Amniotic epithelial cell (primary cell): ENCODE measurements around the gene MEPE.
A peak's percentile ranks its signal among the peaks of the same experiment; 100 is the strongest.

Source experiments
- DNase-seq: peaks from one replicate; pipeline ENCODE4 v3.0.0-alpha.2; 2010; ENCODE audit warnings: low read depth

Gene MEPE

GRCh38 chr4:87832669-87833068, at the start of gene MEPE:
Gene MEPE, plus strand, starts transcription at chr4:87832969. Its CDS starts 1,746 bp downstream, at chr4:87834715.
- no peak for DNase-seq

GRCh38 chr4:87783781-87784180, 49.0 kb upstream of the MEPE start:
- DNase-seq = peak; percentile 32

GRCh38 chr4:87785731-87786509, 46.8 kb upstream of the MEPE start:
- no peak for DNase-seq

GRCh38 chr4:87799301-87800113, 33.3 kb upstream of the MEPE start, which contains the start of gene IBSP:
Gene IBSP, plus strand, starts transcription at chr4:87799554. Its CDS starts 2,808 bp downstream, at chr4:87802362.
- DNase-seq = no peak

GRCh38 chr4:87802858-87803257, 29.9 kb upstream of the MEPE start:
- DNase-seq = no peak

- no peak for DNase-seq
Observed at GRCh38 chr4:87803421-87803820, 29.3 kb upstream of the MEPE start.

- no peak for DNase-seq
Observed at GRCh38 chr4:87804871-87805270, 27.9 kb upstream of the MEPE start.

- peak; percentile 72 for DNase-seq
Observed at GRCh38 chr4:87805971-87806370, 26.8 kb upstream of the MEPE start.

GRCh38 chr4:87806520-87806919, 26.2 kb upstream of the MEPE start:
- DNase-seq = peak; percentile 78

GRCh38 chr4:87807402-87807801, 25.4 kb upstream of the MEPE start:
- DNase-seq = peak; percentile 68

GRCh38 chr4:87811977-87812376, 20.8 kb upstream of the MEPE start:
- DNase-seq = no peak

- DNase-seq = peak; percentile 92
Observed at GRCh38 chr4:87819281-87819919, 13.4 kb upstream of the MEPE start.

- no peak for DNase-seq
Observed at GRCh38 chr4:87823200-87823599, 9.6 kb upstream of the MEPE start.

GRCh38 chr4:87823724-87824123, 9.0 kb upstream of the MEPE start:
- DNase-seq = no peak

GRCh38 chr4:87824352-87824751, 8.4 kb upstream of the MEPE start:
- DNase-seq = no peak

- DNase-seq = no peak
Observed at GRCh38 chr4:87834401-87834800, 1.6 kb downstream of the MEPE start.

- DNase-seq = no peak
Observed at GRCh38 chr4:87835197-87835596, 2.4 kb downstream of the MEPE start.

- no peak for DNase-seq
Observed at GRCh38 chr4:87835743-87836142, 3.0 kb downstream of the MEPE start.

GRCh38 chr4:87838205-87838604, 5.4 kb downstream of the MEPE start:
- no peak for DNase-seq

GRCh38 chr4:87838890-87839591, 6.3 kb downstream of the MEPE start:
- DNase-seq = peak; percentile 37

GRCh38 chr4:87839592-87839946, 6.8 kb downstream of the MEPE start:
- no peak for DNase-seq

- no peak for DNase-seq
Observed at GRCh38 chr4:87840149-87840548, 7.4 kb downstream of the MEPE start.
